ENCODE results near the gene VSTM1. TPM values are rescaled to one million over a fixed set of nuclear protein-coding genes. Genes with fewer than 3 reads are reported as not detected.

VSTM1 gene
- total and polyA plus RNA-seq, 7 donors: not detected

DNA sequence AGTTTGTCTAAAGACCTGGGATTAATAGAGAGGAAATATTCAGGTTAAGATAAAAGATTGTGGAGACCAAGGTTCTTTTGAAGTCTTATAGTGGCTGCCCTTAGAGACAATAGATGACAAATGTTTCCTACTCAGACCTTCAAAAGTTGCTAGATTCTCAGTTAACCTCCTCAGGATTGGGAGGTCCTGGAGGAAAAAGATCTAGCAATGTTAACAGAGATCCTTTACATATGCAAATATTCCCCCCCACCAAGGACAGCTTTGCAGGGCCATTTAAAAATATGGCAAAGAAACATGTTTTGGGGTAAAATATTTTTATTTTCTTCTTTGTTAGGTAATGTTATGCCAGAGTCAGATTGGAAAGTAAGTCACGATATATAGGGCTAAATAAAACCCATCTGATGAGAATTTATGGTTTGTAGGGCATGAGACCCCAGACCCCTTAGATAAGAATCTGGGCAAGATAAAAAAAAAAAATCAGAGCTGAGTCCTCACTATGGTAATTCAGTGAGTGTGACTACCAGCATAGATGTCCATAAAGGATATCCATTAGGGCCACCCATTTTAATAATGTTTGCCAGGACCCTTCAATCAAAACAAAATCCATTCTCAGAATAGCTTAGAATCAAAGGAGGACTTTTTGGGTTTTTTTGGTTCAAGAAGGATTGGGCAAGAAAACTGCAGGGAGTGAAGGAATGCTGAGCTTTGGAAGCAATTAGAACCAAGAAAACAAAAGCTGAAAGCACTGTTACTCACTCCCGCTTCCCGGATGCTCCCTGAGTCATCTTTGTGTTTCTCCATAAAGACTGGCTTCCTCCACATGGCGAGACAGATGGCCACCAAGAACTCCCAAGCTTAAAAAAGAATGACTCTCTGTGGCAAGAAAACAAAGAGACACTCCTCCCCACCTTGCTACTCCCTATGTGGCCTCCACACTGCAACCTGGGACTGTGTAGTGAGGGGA is 28.2 kb downstream of the VSTM1 start:
- no peaks in the 10 kb centered on the region for H3K36me3 ChIP-seq
- H3K27me3 ChIP-seq: peaks cover 0 to 39% (median 0%) of the 10 kb centered on the region in 3 donors
- no peak overlapping the region for H3K4me3 ChIP-seq
- intact Hi-C loops (cut with DNase I): no loop called here
- no peak for TF ChIP-seq EP300 (IDR thresholded peaks at IDR 0.05)
- no peak for TF ChIP-seq CTCF (IDR thresholded peaks at IDR 0.05)
- no peak for TF ChIP-seq POLR2A (IDR thresholded peaks at IDR 0.05)
- TF ChIP-seq POLR2AphosphoS5 (IDR thresholded peaks at IDR 0.05): no peak
- DNase-seq: no peak
- no peak overlapping the region for H3K27ac ChIP-seq
- H3K4me1 ChIP-seq: no peaks in the 10 kb centered on the region
- H3K9me3 ChIP-seq: no peaks in the 10 kb centered on the region
- WGBS, 2 donors: 58 to 62% methylated on average over 4 of the region's 4 CpGs

GRCh38 chr19:54030895-54031586 is 32.7 kb downstream of the VSTM1 start:
- no peak for DNase-seq
- Histone ChIP-seq H3K4me1 (no peaks in the 10 kb centered on the region), H3K4me3 (no peak overlapping the region), H3K9me3 (no peaks in the 10 kb centered on the region), H3K27me3 (peaks cover 0 to 48% (median 0%) of the 10 kb centered on the region in 3 donors), H3K36me3 (no peaks in the 10 kb centered on the region), H3K27ac (no peak overlapping the region)
- TF ChIP-seq POLR2A (IDR thresholded peaks at IDR 0.05) (no peak), CTCF (IDR thresholded peaks at IDR 0.05) (no peak), EP300 (IDR thresholded peaks at IDR 0.05) (no peak), POLR2AphosphoS5 (IDR thresholded peaks at IDR 0.05) (no peak)
- intact Hi-C loops (cut with DNase I): loop anchor here (5.0 kb wide), 1 partner anchor 239 kb away; no protein-coding TSS in a partner anchor
- 33 to 44% methylated on average over 13 of the region's 13 CpGs for WGBS, 2 donors

GRCh38 chr19:54029930-54030490 is 33.7 kb downstream of the VSTM1 start:
- peak in 3 of 4 experiments; percentile 15 to 57 (median 28) for TF ChIP-seq CTCF (IDR thresholded peaks at IDR 0.05)
- no peak for TF ChIP-seq POLR2A (IDR thresholded peaks at IDR 0.05)
- WGBS, 2 donors: 13 to 33% methylated on average over 9 of the region's 9 CpGs
- peaks cover 0 to 49% (median 0%) of the 10 kb centered on the region in 3 donors for H3K27me3 ChIP-seq
- intact Hi-C loops (cut with DNase I): loop anchor here (5.0 kb wide), 1 partner anchor 238 kb away; no protein-coding TSS in a partner anchor
- no peak for DNase-seq
- H3K4me3 ChIP-seq: no peak overlapping the region
- H3K27ac ChIP-seq: no peak overlapping the region
- no peaks in the 10 kb centered on the region for H3K4me1 ChIP-seq
- no peaks in the 10 kb centered on the region for H3K36me3 ChIP-seq
- H3K9me3 ChIP-seq: no peaks in the 10 kb centered on the region

GRCh38 chr19:54029301-54029700 is 34.4 kb downstream of the VSTM1 start:
- no peaks in the 10 kb centered on the region for H3K9me3 ChIP-seq
- H3K4me3 ChIP-seq: no peak overlapping the region
- no peak for TF ChIP-seq POLR2AphosphoS5 (IDR thresholded peaks at IDR 0.05)
- no peak for TF ChIP-seq CTCF (IDR thresholded peaks at IDR 0.05)
- TF ChIP-seq EP300 (IDR thresholded peaks at IDR 0.05): no peak
- TF ChIP-seq POLR2A (IDR thresholded peaks at IDR 0.05): no peak
- H3K27me3 ChIP-seq: peaks cover 0 to 49% (median 4%) of the 10 kb centered on the region in 3 donors
- WGBS, 2 donors: 74 to 80% methylated on average over 3 of the region's 3 CpGs
- no peak overlapping the region for H3K27ac ChIP-seq
- intact Hi-C loops (cut with DNase I): no loop called here
- H3K36me3 ChIP-seq: no peaks in the 10 kb centered on the region
- no peak for DNase-seq
- H3K4me1 ChIP-seq: no peaks in the 10 kb centered on the region

Measured in sigmoid colon (tissue), 7 donors.